ENCODE results near the gene ING5. TPM values are rescaled to one million over a fixed set of nuclear protein-coding genes. Genes with fewer than 3 reads are reported as not detected.

The ING5 gene
- total RNA-seq, 1 donor from 2014 or later: 48.8 TPM

- DNase-seq (ENCODE audit: extremely low spot score, unreplicated experiment): no peak
- Mint-ChIP-seq H3K27ac (no peak overlapping the region), H3K27me3 (no peaks in the 10 kb centered on the region), H3K36me3 (peaks cover 22% of the 10 kb centered on the region), H3K9me3 (peaks cover 8% of the 10 kb centered on the region), H3K4me3 (no peak overlapping the region), H3K4me1 (ENCODE audit: unreplicated experiment) (no peaks in the 10 kb centered on the region)
- no peak for TF ChIP-seq CTCF (conservative IDR thresholded peaks at IDR 0.05)
These were observed 46.8 kb downstream of the ING5 start for GRCh38 chr2:241748468-241749256.

GRCh38 chr2:241750076-241750840 is 48.4 kb downstream of the ING5 start:
- Mint-ChIP-seq H3K27ac (no peak overlapping the region), H3K36me3 (peaks cover 18% of the 10 kb centered on the region), H3K9me3 (peaks cover 8% of the 10 kb centered on the region), H3K27me3 (no peaks in the 10 kb centered on the region), H3K4me3 (no peak overlapping the region), H3K4me1 (ENCODE audit: unreplicated experiment) (no peaks in the 10 kb centered on the region)
- no peak for TF ChIP-seq CTCF (conservative IDR thresholded peaks at IDR 0.05)
- no peak for DNase-seq (ENCODE audit: extremely low spot score, unreplicated experiment)

- Mint-ChIP-seq H3K27me3 (no peaks in the 10 kb centered on the region), H3K9me3 (no peaks in the 10 kb centered on the region), H3K27ac (no peak overlapping the region), H3K4me3 (no peak overlapping the region), H3K4me1 (ENCODE audit: unreplicated experiment) (no peaks in the 10 kb centered on the region), H3K36me3 (peaks cover 9% of the 10 kb centered on the region)
- no peak for TF ChIP-seq CTCF (conservative IDR thresholded peaks at IDR 0.05)
- DNase-seq (ENCODE audit: extremely low spot score, unreplicated experiment): no peak
These were observed 49.3 kb downstream of the ING5 start for GRCh38 chr2:241751152-241751551.

- H3K36me3 Mint-ChIP-seq: peaks cover 8% of the 10 kb centered on the region
- no peaks in the 10 kb centered on the region for H3K9me3 Mint-ChIP-seq
- no peak for TF ChIP-seq CTCF (conservative IDR thresholded peaks at IDR 0.05)
- H3K27ac Mint-ChIP-seq: no peak overlapping the region
- H3K4me3 Mint-ChIP-seq: no peak overlapping the region
- H3K27me3 Mint-ChIP-seq: no peaks in the 10 kb centered on the region
- DNase-seq (ENCODE audit: extremely low spot score, unreplicated experiment): no peak
- no peaks in the 10 kb centered on the region for H3K4me1 Mint-ChIP-seq (ENCODE audit: unreplicated experiment)
These were observed 49.9 kb downstream of the ING5 start for GRCh38 chr2:241751776-241752175.

- TF ChIP-seq CTCF (conservative IDR thresholded peaks at IDR 0.05): no peak
- Mint-ChIP-seq H3K27me3 (no peaks in the 10 kb centered on the region), H3K36me3 (peaks cover 4% of the 10 kb centered on the region), H3K27ac (no peak overlapping the region), H3K4me3 (no peak overlapping the region), H3K9me3 (no peaks in the 10 kb centered on the region), H3K4me1 (ENCODE audit: unreplicated experiment) (no peaks in the 10 kb centered on the region)
- no peak for DNase-seq (ENCODE audit: extremely low spot score, unreplicated experiment)
These were observed 50.4 kb downstream of the ING5 start for GRCh38 chr2:241752253-241752652.

Data from type B pancreatic cell (in vitro differentiated cells).